GM21576 (cell line): Measurements from ENCODE around the gene U2SURP.
"Not testable (repeated sequence)": the region's sequence is repeated elsewhere in the genome, so short reads cannot be mapped to it uniquely, and the experiment has no call there.

Experiments
- ATAC-seq: cut with Tn5 transposase; IDR thresholded peaks from one replicate; pipeline ENCODE4 v1.9.1; 2021; ENCODE audit warnings: mild to moderate bottlenecking, moderate library complexity; ENCODE audit not compliant: unreplicated experiment

U2SURP gene

DNA sequence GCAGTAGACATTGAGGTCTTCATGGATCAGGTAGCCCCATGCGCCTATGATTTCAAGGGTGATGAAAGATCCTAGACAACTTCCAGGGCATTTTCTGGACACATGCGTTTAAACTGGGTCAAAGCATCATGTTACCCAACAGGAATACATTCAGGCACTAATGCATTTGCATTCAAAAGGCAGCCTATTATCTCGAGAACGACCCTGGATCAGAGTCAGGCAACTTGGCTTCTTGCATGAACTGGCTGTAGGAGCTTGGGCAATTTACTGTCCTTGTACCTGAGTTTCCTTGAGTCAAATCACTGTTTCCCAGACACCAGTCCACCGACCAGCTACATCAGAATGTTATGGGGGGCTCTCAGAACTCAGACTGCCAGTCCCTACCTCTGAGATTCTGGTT lies 66.7 kb downstream of the U2SURP start:
- no peak for ATAC-seq

DNA sequence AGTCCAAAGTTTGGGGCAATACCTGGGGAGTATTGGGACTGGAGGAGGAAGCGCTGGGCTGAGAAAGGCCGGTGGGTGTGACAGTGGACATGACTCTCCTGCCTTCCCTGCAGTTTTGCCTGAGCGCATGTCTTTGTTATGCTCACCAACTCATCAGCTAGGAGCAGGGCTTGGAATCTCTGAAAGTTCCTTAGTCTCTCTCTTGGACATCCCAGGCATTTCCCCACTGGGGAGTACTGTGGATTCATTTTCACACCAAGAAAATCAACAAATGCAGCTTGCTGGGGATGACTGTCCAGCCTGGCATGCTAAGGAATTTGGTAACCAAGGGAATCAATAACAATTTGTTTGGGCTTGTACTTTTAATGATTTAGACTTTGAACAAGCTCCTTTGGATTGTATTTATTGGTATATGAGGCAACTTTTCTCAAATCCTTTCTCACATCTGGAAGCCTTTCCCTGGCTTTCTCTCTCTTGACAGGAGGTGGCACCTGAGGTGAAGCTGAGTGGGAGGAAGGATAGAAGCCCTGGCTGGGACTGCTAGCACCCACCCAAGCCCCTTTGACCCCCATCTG lies 69.7 kb downstream of the U2SURP start:
- no peak for ATAC-seq

DNA sequence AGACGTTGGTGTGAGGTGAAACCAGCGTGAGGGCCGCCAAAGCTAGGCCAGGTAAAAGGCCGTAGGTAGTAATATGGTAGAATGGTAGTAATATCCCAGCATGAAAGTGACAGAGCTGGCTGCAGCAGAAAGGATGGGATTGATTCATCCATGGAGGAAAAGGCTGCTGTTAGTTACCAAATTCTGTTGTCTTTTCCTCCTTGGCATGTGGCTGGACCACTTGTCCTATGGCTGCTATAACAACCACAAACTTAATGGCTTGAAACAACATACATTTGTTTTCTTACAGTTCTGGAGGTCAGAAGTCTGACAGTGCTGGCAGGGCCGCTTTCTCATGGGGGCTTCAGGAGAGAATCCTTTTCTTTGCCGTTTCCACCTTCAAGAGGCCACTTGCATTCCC lies 70.4 kb downstream of the U2SURP start:
- no peak for ATAC-seq

DNA sequence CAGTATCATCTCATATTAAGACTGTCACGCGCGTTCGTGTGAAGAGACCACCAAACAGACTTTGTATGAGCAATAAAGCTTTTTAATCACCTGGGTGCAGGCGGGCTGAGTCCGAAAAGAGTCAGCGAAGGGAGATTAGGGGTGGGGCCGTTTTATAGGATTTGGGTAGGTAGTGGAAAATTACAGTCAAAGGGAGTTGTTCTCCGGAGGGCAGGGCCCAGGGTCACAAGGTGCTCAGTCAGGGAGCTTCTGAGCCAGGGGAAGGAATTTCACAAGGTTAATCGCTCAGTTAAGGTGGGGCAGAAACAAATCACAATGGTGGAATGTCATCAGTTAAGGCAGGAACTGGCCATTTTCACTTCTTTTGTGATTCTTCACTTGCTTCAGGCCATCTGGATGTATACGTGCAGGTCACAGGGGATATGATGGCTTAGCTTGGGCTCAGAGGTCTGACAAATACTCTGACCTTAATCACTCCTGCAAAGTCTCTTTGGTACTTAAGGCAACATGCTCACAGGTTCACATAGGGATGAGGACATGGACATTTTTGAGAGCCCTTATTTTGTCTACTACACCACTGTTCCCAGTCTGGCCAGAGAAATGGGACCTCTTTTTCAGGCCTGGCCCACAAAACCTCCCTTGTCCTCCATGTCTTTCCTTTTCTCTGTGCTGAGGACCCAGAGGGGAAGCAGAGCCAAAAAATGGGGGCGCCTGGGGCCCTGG lies 71.1 kb downstream of the U2SURP start:
- ATAC-seq = not testable (repeated sequence)

DNA sequence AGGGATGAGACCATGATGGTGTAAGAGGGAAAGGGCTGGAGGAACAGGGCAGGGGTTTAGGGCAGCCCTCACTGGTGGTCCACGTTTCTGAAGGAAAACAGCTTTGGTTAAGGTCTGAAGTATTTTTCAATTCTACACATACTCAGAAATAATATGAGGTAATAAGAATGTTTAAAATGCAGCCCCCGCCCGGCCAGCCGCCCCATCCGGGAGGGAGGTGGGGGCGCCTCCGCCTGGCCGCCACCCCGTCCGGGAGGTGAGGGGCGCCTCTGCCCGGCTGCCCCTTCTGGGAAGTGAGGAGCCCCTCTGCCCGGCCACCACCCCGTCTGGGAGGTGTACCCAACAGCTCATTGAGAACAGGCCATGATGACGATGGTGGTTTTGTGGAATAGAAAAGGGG lies 72.2 kb downstream of the U2SURP start:
- not testable (repeated sequence) for ATAC-seq

DNA sequence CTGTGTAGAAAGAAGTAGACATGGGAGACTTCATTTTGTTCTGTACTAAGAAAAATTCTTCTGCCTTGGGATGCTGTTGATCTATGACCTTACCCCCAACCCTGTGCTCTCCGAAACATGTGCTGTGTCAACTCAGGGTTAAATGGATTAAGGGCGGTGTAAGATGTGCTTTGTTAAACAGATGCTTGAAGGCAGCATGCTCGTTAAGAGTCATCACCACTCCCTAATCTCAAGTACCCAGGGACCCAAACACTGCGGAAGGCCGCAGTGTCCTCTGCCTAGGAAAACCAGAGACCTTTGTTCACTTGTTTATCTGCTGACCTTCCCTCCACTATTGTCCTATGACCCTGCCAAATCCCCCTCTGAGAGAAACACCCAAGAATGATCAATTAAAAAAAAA lies 72.6 kb downstream of the U2SURP start:
- ATAC-seq = not testable (repeated sequence)

DNA sequence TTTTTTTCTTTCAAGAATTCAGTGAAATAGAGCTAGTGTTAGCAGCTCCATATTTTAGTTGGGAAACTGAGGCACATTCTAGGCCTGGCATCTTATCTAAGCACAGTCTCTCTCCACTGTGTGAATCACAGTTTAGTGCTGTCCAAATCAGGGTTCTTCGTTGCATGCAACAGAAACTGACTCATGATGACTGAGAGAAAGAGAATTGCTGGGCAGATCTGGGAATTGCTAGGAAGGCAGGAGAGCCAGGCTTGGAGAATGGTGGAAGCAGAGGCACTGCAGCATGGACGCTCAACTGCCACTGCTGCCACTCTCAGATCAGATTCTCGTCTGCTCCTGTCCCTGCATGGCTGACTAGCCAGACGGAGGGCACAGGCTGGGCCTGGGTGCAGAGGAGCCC lies 77.5 kb downstream of the U2SURP start:
- ATAC-seq = no peak

DNA sequence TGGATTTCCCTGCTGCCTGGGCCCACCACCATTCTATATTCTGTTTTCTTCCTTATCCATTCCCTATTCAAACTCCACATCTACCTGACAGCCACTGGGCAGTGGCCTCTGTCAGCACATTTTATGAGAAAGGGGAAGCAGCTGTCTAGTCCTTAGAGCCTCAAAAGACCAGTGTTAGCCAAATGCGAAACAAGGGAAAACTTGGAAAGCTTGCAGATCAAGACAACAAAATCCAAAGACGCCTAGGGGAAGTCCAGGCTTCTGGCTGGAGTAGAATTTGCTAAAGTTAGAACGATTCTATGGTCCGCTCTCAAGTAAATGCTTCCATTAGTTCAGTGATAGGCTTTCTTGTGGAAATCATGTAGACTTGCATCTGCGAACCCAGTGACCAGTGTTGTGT lies 78.8 kb downstream of the U2SURP start:
- no peak for ATAC-seq

DNA sequence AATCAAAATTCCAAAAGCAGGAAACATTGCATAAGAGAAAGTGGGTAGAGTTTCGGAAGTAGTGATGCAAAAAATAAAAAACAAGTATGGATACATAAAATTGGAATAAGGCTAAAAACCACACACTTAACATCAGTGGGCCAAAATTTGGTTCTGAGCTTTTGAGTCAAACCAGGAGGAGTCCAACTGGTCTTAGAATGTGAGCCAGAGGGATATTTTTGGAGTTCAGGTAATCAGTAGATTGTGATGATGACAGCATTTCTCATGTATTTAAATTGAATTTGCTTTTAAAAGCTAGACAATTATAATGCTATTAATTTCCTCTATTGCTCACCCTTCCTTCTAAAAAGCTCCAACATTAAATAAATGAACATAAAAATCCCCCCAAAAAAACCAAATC lies 80.0 kb downstream of the U2SURP start:
- ATAC-seq = no peak

DNA sequence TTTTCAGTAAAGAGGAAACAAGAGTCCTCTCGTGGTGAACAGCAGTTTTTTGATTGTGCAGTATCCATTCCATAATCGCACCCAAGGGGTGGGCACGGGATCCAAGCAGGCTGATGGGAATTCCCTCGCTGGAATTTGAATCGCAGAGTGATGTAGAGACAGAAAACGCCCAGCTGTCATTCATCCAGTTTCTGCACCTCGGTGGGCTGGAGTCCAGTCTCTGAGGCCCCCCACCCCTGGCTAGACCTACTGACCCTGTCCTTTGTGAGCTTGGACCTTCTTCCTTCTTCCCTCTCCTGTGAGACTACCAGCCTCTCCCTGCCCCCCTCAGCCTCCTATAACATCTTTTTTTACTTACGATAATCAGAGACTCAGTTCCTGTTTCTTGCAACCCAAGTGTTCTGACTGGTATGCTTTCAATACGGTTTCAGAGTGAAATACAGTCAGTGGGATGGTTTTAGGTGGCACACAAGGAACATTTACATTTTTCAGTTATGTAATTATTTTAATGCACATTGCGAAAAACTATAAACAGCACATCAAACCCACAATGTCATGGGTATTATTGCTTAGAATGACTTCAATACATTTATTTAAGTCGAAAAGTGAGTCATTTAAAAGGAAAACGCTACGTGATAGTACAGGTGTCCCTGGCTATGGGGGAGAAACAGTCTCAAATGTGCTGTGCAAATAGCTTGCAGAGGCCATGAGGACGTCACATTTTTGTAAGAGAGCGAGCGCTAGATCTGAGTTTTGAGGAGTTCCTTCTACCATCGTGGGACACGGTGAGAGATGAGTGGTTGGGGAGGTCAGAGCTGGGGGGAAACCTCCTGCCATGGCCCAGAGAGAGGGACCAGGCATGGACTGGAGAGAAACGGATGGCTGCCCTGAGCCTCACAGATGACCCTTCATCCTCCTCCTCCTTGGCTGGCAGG lies 80.7 kb downstream of the U2SURP start:
- ATAC-seq = peak; percentile 78

DNA sequence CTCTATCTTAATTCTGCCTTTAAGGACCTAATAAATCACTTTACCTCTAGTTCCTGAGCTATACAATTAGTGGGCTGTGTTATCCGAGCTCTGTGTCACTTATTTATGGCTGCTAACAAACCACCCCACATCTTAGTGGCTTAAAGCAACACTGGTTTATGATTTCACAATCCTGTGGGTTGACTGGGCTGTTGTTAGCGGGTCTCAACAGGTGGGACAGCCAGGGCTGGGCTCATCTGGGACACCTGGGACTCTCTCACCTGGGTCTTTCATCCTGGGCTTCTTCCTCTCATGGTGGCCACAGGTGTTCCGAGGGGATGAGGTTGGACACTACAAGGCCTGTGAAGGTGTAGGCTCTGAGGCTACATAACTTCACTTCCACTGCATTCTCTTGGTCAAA lies 82.4 kb downstream of the U2SURP start:
- no peak for ATAC-seq

DNA sequence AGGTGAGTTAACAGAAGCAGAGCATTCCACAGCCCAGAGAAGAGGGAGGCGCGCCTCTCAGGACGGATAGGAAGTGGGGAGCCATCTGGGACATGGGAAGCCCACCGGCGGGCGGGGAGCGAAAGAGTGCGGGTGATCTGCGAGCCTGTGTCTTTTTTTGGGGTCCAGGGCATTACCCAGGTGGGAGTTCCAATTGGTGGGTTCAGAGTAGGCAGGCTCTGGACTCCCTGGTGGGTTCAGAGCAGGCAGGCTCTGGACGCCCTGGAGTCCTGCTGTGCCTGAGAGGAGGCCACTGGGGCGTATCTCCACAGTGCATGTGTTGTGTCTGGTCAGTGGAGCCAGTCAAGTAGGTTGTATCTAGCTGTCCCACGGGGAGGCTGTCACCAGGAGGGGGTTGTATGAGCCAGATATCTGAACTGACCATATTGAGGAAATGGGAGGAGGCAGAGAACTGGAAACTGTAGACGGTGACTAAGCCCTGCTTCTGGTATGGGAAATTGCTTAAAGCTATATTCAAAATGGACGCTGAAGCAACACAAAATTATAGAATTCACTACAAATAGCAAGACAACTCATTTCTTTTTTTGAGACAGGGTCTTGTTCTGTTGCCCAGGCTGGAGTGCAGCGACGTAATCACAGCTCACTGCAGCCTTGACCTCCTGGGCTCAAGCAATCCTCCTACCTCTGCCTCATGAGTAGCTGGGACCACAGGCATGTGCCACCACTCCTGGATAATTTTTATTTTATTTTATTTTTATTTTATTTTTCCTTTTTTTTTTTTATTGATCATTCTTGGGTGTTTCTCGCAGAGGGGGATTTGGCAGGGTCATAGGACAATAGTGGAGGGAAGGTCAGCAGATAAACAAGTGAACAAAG lies 83.7 kb downstream of the U2SURP start:
- ATAC-seq = peak; percentile 48

DNA sequence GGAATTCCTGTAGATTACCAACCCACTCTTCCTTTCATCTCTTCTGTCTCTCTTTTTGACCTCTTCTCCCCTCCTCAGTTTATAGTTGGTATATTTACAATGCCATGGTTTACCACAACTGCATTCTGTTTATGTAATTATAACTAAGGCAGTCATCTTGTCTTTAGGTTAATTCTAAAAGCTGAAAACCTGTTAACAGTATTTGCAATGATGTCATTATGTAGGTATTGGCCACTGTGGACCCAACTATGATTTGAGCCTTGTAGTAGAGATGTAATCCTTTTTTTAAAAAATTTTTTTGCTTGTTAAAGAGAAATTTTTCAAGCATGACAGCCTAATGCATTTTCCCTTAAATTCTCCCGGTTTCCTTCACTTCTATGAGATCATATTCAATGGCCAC lies 87.5 kb downstream of the U2SURP start:
- no peak for ATAC-seq

DNA sequence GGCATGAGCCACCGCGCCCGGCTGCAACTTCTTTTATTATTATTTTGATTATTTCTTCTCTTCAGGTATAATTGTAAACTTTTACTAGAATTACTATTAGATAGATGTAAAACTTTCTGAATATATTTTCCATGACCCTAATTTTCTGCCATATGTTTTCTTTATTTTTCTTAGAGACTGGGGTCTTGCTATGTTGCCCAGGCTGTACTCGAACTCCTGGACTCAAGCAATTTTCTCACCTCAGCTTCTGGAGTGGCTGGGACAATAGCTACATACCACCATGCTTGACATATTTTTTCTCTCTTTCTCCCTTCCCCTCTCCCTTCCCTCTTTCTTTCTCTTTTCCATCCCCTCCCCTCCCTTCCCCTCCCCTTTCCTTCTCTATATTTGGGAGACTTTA lies 88.6 kb downstream of the U2SURP start:
- ATAC-seq = no peak

DNA sequence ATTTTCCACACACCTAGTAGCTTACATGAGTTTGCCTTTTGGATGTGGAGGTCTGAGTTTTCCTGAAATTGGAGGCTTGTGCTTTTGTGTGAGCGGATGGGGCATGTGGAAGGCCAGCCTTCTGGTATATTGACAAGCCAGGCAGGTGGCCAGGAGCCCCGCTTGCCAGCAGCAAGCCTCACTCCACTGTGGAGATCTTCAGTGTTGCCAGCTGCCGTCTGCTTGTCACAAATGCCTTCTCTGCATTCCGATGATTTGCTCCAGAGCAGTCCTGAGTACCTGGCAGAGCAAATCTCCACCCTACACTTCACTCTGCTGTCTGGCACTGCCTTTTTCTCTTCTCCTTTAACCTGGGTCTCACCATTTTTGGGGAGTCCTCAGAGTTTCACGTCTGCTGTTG lies 89.1 kb downstream of the U2SURP start:
- no peak for ATAC-seq

DNA sequence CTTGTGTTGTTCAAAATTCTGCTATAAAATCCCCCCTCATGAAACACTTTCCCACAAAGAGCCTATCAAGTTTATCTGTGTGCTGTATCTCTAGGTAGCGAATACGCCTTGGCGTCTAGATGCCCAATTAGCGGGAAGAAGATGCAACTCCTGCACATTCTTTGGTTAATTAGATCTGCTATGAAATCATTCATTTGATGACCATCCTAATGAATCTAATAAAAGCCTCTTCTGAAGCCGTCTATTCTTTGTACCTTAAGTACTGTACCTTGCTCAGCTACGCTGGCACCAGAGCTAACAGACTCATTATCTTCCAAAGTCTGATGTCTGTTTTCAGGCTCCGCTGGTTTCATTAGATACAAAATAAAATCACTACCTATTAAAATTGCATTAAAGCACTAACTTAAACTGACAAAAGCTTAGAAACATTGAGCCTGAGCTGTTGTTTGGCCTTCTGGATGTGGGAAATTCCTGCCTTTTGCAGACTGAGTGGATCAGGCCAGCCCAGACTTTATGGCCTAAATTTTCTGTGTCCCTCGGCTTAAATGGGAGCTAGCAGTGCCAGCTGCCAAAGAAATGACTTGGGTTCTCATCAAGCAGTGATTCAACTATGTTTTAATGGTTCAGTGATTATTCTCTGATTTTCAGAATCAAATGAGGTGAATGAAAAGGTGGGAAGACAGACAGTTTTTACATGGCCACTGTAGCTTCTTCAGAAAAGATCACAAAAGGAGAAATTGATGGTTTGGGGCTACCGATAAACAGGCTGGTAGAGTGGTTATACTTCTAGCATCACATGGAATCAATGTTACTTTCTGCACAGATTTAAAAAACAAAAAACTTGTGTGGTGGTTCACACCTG lies 89.8 kb downstream of the U2SURP start:
- no peak for ATAC-seq

DNA sequence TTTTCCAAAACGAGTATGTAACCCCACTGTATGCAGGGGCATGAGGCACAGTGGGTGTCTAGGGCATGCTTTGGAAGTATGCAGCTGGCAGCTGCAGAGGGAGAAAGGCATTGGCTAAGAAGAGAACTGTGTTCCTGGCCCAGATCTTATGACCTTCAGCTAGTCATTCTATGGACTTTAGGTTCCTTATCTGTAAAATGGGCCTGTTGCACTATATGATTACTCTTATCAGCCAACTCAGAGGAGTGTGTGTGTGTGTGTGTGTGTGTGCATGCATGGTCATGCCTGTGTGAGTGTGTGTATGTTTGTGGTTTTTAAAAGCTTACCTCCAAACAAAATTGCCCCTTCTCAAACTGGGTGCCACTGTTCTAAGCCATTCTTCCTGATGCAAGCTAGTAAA lies 90.8 kb downstream of the U2SURP start:
- ATAC-seq = no peak

DNA sequence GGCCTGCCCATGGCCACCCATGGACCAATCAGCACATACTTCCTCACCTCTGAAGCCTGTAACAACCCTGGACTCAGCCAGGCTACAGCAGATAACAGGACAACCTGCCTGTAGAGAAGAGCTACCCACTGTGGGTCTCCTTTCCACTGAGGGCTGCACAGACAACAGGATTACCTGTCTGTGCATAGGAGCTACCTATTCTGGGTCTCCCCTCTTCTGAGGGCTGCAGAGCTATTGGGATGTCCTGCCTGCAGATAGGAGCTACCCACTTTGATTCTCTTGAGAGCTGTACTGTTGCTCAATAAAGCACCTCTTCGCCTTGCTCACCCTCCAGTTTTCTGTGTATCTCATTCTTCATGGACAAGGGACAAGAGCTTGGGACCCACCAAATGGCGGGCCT lies 94.4 kb downstream of the U2SURP start:
- no peak for ATAC-seq

DNA sequence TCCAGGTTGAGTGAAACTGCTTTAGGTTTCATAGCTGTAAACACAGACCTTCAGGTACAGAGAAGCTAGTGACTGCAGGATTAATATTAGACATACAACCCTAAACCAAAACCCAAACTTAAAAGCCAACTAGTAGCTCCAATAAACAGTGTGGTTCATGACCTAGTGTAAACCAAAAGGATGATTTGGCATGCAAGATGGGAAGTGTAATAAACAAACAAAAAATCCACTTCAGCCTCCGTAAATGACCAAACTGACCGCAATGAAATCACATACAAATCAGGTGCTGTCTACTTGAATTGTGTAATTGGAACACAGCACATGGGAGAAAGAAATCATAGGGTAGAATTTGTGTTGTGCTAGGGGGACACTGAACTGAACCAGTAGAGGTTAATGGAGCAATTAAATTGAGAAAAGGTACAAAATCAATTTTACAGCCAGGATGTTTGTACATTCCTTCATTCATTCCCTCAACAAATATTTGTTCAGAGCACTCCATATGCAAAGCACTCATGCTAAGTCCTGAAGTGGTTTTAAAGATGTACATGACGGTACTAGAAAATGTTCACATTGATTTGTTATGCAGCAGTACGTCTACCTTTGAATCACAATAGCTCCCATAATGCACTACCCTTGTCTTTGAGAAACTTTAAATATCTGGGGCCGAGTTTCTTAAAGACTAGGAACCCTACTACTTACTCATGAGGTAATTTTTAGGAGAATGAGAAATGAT lies 96.8 kb downstream of the U2SURP start:
- no peak for ATAC-seq
